CD4-positive, alpha-beta T cell (primary cell): ENCODE data around the gene TUBB. TPM values are rescaled to one million over a fixed set of nuclear protein-coding genes. Genes with fewer than 3 reads are reported as not detected.
"Not testable (repeated sequence)": the region's sequence is repeated elsewhere in the genome, so short reads cannot be mapped to it uniquely, and the experiment has no call there.

Experiments
- ATAC-seq: fragments of 200-7000 bp; cut with Tn5 transposase; one replicate; pipeline ENCODE4 v1.10.0; 2022; ENCODE audit warnings: mild to moderate bottlenecking; ENCODE audit not compliant: poor library complexity
- CTCF ChIA-PET: fragments of 350-600 bp; sonication (Branson Sonifier 250); formaldehyde crosslinking; loops from one replicate; lab custom pipeline; 2021; ENCODE audit warnings: antibody characterized with exemption, inconsistent platforms; lab: Charles Lee
- POLR2A ChIA-PET: fragments of 350-600 bp; sonication (Branson Sonifier 250); formaldehyde crosslinking; loops from one replicate; lab custom pipeline; 2021; ENCODE audit warnings: antibody characterized with exemption, inconsistent platforms; lab: Charles Lee
- DNase-seq, 14 experiments: peaks; one replicate each; pipeline ENCODE4 v3.0.0-alpha.2; 2013 to 2020; ENCODE audit warnings: mixed read lengths in 2 of 14
- H3K27ac ChIP-seq, 2 donors: one replicate each; pipeline versions ENCODE4 v1.5.1 to v1.7.0; 2013; ENCODE audit warnings: low read length in 2 of 2, low read depth in 1 of 2, mild to moderate bottlenecking in 1 of 2
- H3K27me3 ChIP-seq, 2 experiments: 1 replicate in 1 of 2; 2 replicates in 1 of 2; pipeline versions ENCODE4 v1.6.1 to v1.7.0; 2013; ENCODE audit warnings: low read length in 2 of 2, control low read depth in 1 of 2, mild to moderate bottlenecking in 1 of 2, moderate library complexity in 1 of 2; ENCODE audit not compliant: insufficient read depth in 2 of 2, control insufficient read depth in 1 of 2
- H3K36me3 ChIP-seq: one replicate; pipeline ENCODE4 v1.6.1; 2013; ENCODE audit warnings: low read length, control low read depth; ENCODE audit not compliant: insufficient read depth
- H3K4me1 ChIP-seq: one replicate; pipeline ENCODE4 v1.6.1; 2013; ENCODE audit warnings: low read length, control low read depth; ENCODE audit not compliant: insufficient read depth
- H3K4me3 ChIP-seq: one replicate; pipeline ENCODE4 v1.5.1; 2013; ENCODE audit warnings: mild to moderate bottlenecking, low read length, moderate library complexity
- H3K9me3 ChIP-seq, 2 experiments: 1 replicate in 1 of 2; 2 replicates in 1 of 2; pipeline versions ENCODE4 v1.6.1 to v1.7.0; 2013; ENCODE audit warnings: low read length in 2 of 2, mild to moderate bottlenecking in 2 of 2, control low read depth in 1 of 2, moderate library complexity in 1 of 2; ENCODE audit not compliant: control insufficient read depth in 1 of 2, insufficient read depth in 1 of 2
- H3K27ac Mint-ChIP-seq: one replicate; pipeline ENCODE4 v1.8.0; 2020; ENCODE audit warnings: mixed read lengths
- H3K27me3 Mint-ChIP-seq: one replicate; pipeline ENCODE4 v1.8.0; 2021; ENCODE audit warnings: mixed read lengths
- H3K36me3 Mint-ChIP-seq: one replicate; pipeline ENCODE4 v1.8.0; 2021; ENCODE audit warnings: low read depth, mixed read lengths
- H3K4me1 Mint-ChIP-seq: one replicate; pipeline ENCODE4 v1.8.0; 2021; ENCODE audit warnings: low read depth, mixed read lengths
- H3K4me3 Mint-ChIP-seq: one replicate; pipeline ENCODE4 v1.8.0; 2020; ENCODE audit warnings: mild to moderate bottlenecking, mixed read lengths
- H3K9me3 Mint-ChIP-seq: one replicate; pipeline ENCODE4 v1.8.0; 2020; ENCODE audit warnings: mixed read lengths
- CTCF ChIP-seq: fragments of 200-600 bp; IDR thresholded peaks from one replicate; pipeline ENCODE4 v1.8.0; 2022; ENCODE audit warnings: antibody characterized with exemption, mild to moderate bottlenecking
- intact Hi-C, 2 experiments: fragments of 100-400 bp; cut with DNase I in 1 of 2; cut with micrococcal nuclease in 1 of 2; formaldehyde crosslinking; loops; one replicate each; pipeline versions ENCODE4 v1.15.1 to v1.9.0; 2023 to 2025; cut with DNase I, micrococcal nuclease
- total RNA-seq, 174 experiments: library from RNA in 2 of 174; stranded (reverse) in 2 of 174; gene quantifications; one replicate each; pipeline ENCODE4 v1.2.3 and lab custom pipeline; 2021 to 2026

The TUBB gene
- total RNA-seq, 2 experiments from 2014 or later = 76.0 to 78.4 TPM

- DNase-seq (no peak), ATAC-seq (no peak)
- Mint-ChIP-seq H3K36me3 (no peaks in the 10 kb centered on the region), H3K9me3 (no peaks in the 10 kb centered on the region), H3K27me3 (no peaks in the 10 kb centered on the region), H3K4me3 (no peak overlapping the region), H3K4me1 (peaks cover 7% of the 10 kb centered on the region), H3K27ac (no peak overlapping the region)
- ChIA-PET CTCF (interaction anchor here (1.0 kb wide), 1 partner anchor 10 kb away, joined by 3 read pairs; the partner anchor contains the start of gene IER3), POLR2A (interaction anchor here (0.6 kb wide), 1 partner anchor 1479 kb away, joined by 4 read pairs; no protein-coding TSS in a partner anchor)
- H3K9me3 ChIP-seq = no peaks in the 10 kb centered on the region
- H3K4me1 ChIP-seq = no peaks in the 10 kb centered on the region
- H3K27ac ChIP-seq = no peak overlapping the region
- no peaks in the 10 kb centered on the region for H3K36me3 ChIP-seq
- intact Hi-C loops = no loop called here
- no peaks in the 10 kb centered on the region for H3K27me3 ChIP-seq
- no peak overlapping the region for H3K4me3 ChIP-seq
- no peak for TF ChIP-seq CTCF
Observed at GRCh38 chr6:30754631-30755030, 34.5 kb downstream of the TUBB start.

GRCh38 chr6:30756405-30757003, 36.4 kb downstream of the TUBB start:
- H3K4me3 Mint-ChIP-seq, DNase-seq, H3K27me3 ChIP-seq, H3K4me3 ChIP-seq, ATAC-seq, H3K9me3 ChIP-seq, H3K36me3 ChIP-seq, intact Hi-C loops, CTCF ChIA-PET, H3K4me1 Mint-ChIP-seq, POLR2A ChIA-PET, H3K9me3 Mint-ChIP-seq, H3K27ac ChIP-seq, H3K27ac Mint-ChIP-seq, H3K36me3 Mint-ChIP-seq, H3K4me1 ChIP-seq, H3K27me3 Mint-ChIP-seq: not testable (repeated sequence)

- ATAC-seq = no peak
- CTCF ChIA-PET = no interaction called here
Observed at GRCh38 chr6:30757261-30757904, 37.2 kb downstream of the TUBB start.

More at GRCh38 chr6:30757261-30757904, 37.2 kb downstream of the TUBB start:
- Mint-ChIP-seq H3K27me3 (no peaks in the 10 kb centered on the region), H3K4me3 (no peak overlapping the region), H3K4me1 (peaks cover 7% of the 10 kb centered on the region), H3K27ac (no peak overlapping the region), H3K9me3 (no peaks in the 10 kb centered on the region), H3K36me3 (no peaks in the 10 kb centered on the region)
- Histone ChIP-seq H3K27me3 (no peaks in the 10 kb centered on the region), H3K27ac (no peak overlapping the region), H3K9me3 (no peaks in the 10 kb centered on the region), H3K4me3 (no peak overlapping the region), H3K4me1 (no peaks in the 10 kb centered on the region), H3K36me3 (no peaks in the 10 kb centered on the region)
- intact Hi-C loops = no loop called here
- POLR2A ChIA-PET = interaction anchor here (0.6 kb wide), 1 partner anchor 65 kb away, joined by 3 read pairs; no protein-coding TSS in a partner anchor
- TF ChIP-seq CTCF = no peak
- no peak for DNase-seq
